HG03066 (cell line): Measurements from ENCODE around the gene PDE4D.

Source experiments
- ATAC-seq: cut with Tn5 transposase; IDR thresholded peaks from one replicate; pipeline ENCODE4 v1.9.1; 2021; ENCODE audit warnings: low read depth; ENCODE audit not compliant: unreplicated experiment

PDE4D gene

GRCh38 chr5:59138509-59138908 is 755.0 kb downstream of the PDE4D start:
- no peak for ATAC-seq

GRCh38 chr5:59137846-59138245 is 755.7 kb downstream of the PDE4D start:
- ATAC-seq, result no peak

GRCh38 chr5:59136549-59136948 is 757.0 kb downstream of the PDE4D start:
- ATAC-seq, result no peak

GRCh38 chr5:59134471-59135163 is 758.9 kb downstream of the PDE4D start:
- ATAC-seq, result no peak

GRCh38 chr5:59133764-59134261 is 759.7 kb downstream of the PDE4D start:
- ATAC-seq, result no peak

GRCh38 chr5:59132131-59132530 is 761.4 kb downstream of the PDE4D start:
- ATAC-seq, result no peak

GRCh38 chr5:59130431-59130830 is 763.1 kb downstream of the PDE4D start:
- ATAC-seq, result no peak

- ATAC-seq, result no peak
Observed at GRCh38 chr5:59128646-59129290, 764.8 kb downstream of the PDE4D start.

- ATAC-seq, result peak; percentile 18
Observed at GRCh38 chr5:59126708-59127573, 766.6 kb downstream of the PDE4D start.

GRCh38 chr5:59126016-59126707 is 767.4 kb downstream of the PDE4D start:
- ATAC-seq, result no peak

- ATAC-seq, result no peak
Observed at GRCh38 chr5:59125011-59125961, 768.2 kb downstream of the PDE4D start.

GRCh38 chr5:59123595-59124561 is 769.6 kb downstream of the PDE4D start:
- ATAC-seq, result peak; percentile 59

- no peak for ATAC-seq
Observed at GRCh38 chr5:59119480-59119879, 774.0 kb downstream of the PDE4D start.

- ATAC-seq, result no peak
Observed at GRCh38 chr5:59117320-59117719, 776.2 kb downstream of the PDE4D start.

GRCh38 chr5:59116231-59116865 is 777.2 kb downstream of the PDE4D start:
- ATAC-seq, result no peak

- no peak for ATAC-seq
Observed at GRCh38 chr5:59115345-59115744, 778.2 kb downstream of the PDE4D start.

- ATAC-seq, result no peak
Observed at GRCh38 chr5:59109383-59109782, 784.1 kb downstream of the PDE4D start.

- no peak for ATAC-seq
Observed at GRCh38 chr5:59107692-59108091, 785.8 kb downstream of the PDE4D start.
